Right atrium auricular region (tissue), 2 donors: ENCODE results near the gene DENR. TPM values are rescaled to one million over a fixed set of nuclear protein-coding genes. Genes with fewer than 3 reads are reported as not detected.

ENCODE experiments used
- DNase-seq: peaks from one replicate; pipeline ENCODE4 v3.0.0-alpha.2; 2019; ENCODE audit warnings: low spot score
- H3K27ac ChIP-seq, 2 donors: fragments of 200-600 bp; sonication (generic); 1 replicate in 1 of 2; 2 replicates in 1 of 2; pipeline ENCODE4 v1.5.1; 2016 to 2019
- H3K27me3 ChIP-seq, 2 donors: fragments of 200-600 bp; sonication (generic); one replicate each; pipeline versions ENCODE4 v1.5.1 to v1.6.0; 2017 to 2019
- H3K36me3 ChIP-seq: fragments of 200-600 bp; sonication (generic); one replicate; pipeline ENCODE4 v1.5.1; 2016
- H3K4me1 ChIP-seq, 2 donors: fragments of 200-600 bp; sonication (generic); one replicate each; pipeline versions ENCODE4 v1.5.1 to v1.6.0; 2017 to 2019
- H3K4me3 ChIP-seq, 2 donors: fragments of 200-600 bp; sonication (generic); 1 replicate in 1 of 2; 2 replicates in 1 of 2; pipeline ENCODE4 v1.5.1; 2017 to 2019; ENCODE audit warnings: mild to moderate bottlenecking in 1 of 2, moderate library complexity in 1 of 2
- H3K9me3 ChIP-seq, 2 donors: fragments of 200-600 bp; sonication (generic); one replicate each; pipeline ENCODE4 v1.5.1; 2019
- CTCF ChIP-seq, 2 donors: fragments of 200-600 bp; sonication (generic); IDR thresholded peaks; one replicate each; pipeline ENCODE4 v1.5.1; 2019; ENCODE audit warnings: antibody characterized with exemption in 2 of 2
- total RNA-seq, 2 donors: library from RNA; depleted of rRNA; stranded (reverse); fragments of >200 nt; gene quantifications; one replicate each; pipeline ENCODE4 v1.1.0, GENCODE V29; 2016

The DENR gene
- total RNA-seq, 2 donors from 2014 or later, result 14.7 to 16.1 TPM

- H3K27ac ChIP-seq, result no peak overlapping the region
- no peaks in the 10 kb centered on the region for H3K4me1 ChIP-seq
- TF ChIP-seq CTCF (IDR thresholded peaks at IDR 0.05), result no peak
- H3K36me3 ChIP-seq, result no peaks in the 10 kb centered on the region
- H3K27me3 ChIP-seq, result no peaks in the 10 kb centered on the region
- no peaks in the 10 kb centered on the region for H3K9me3 ChIP-seq
- no peak overlapping the region for H3K4me3 ChIP-seq
- DNase-seq, result no peak
Measured at GRCh38 chr12:122807651-122808050, 55.0 kb downstream of the DENR start.

- H3K27me3 ChIP-seq, result no peaks in the 10 kb centered on the region
- no peak overlapping the region for H3K27ac ChIP-seq
- no peak for TF ChIP-seq CTCF (IDR thresholded peaks at IDR 0.05)
- H3K4me3 ChIP-seq, result no peak overlapping the region
- no peaks in the 10 kb centered on the region for H3K9me3 ChIP-seq
- no peaks in the 10 kb centered on the region for H3K36me3 ChIP-seq
- no peak for DNase-seq
- H3K4me1 ChIP-seq, result no peaks in the 10 kb centered on the region
Measured at GRCh38 chr12:122811777-122812176, 59.2 kb downstream of the DENR start.

- H3K9me3 ChIP-seq, result no peaks in the 10 kb centered on the region
- no peaks in the 10 kb centered on the region for H3K27me3 ChIP-seq
- TF ChIP-seq CTCF (IDR thresholded peaks at IDR 0.05), result no peak
- no peak overlapping the region for H3K27ac ChIP-seq
- no peaks in the 10 kb centered on the region for H3K4me1 ChIP-seq
- H3K4me3 ChIP-seq, result no peak overlapping the region
- DNase-seq, result no peak
- H3K36me3 ChIP-seq, result no peaks in the 10 kb centered on the region
Measured at GRCh38 chr12:122813310-122813713, 60.7 kb downstream of the DENR start.

- no peaks in the 10 kb centered on the region for H3K4me1 ChIP-seq
- H3K27ac ChIP-seq, result no peak overlapping the region
- TF ChIP-seq CTCF (IDR thresholded peaks at IDR 0.05), result no peak
- no peaks in the 10 kb centered on the region for H3K9me3 ChIP-seq
- no peaks in the 10 kb centered on the region for H3K27me3 ChIP-seq
- H3K36me3 ChIP-seq, result no peaks in the 10 kb centered on the region
- no peak for DNase-seq
- H3K4me3 ChIP-seq, result no peak overlapping the region
Measured at GRCh38 chr12:122819209-122819785, 66.7 kb downstream of the DENR start.

GRCh38 chr12:122820138-122820537 lies 67.5 kb downstream of the DENR start:
- H3K4me1 ChIP-seq, result no peaks in the 10 kb centered on the region
- no peaks in the 10 kb centered on the region for H3K27me3 ChIP-seq
- H3K36me3 ChIP-seq, result no peaks in the 10 kb centered on the region
- H3K9me3 ChIP-seq, result no peaks in the 10 kb centered on the region
- no peak for TF ChIP-seq CTCF (IDR thresholded peaks at IDR 0.05)
- no peak overlapping the region for H3K27ac ChIP-seq
- H3K4me3 ChIP-seq, result no peak overlapping the region
- no peak for DNase-seq

Other genes with a start within 250 kb of the DENR start
- 10 to 100 TPM; 35.6 to 36.6 TPM for gene RSRC2, start 225.9 kb upstream of the DENR start, total RNA-seq
- gene KNTC1, start 225.6 kb upstream of the DENR start, total RNA-seq, result 1 to 10 TPM; 2.2 to 3.0 TPM
- gene HCAR2, start 49.5 kb upstream of the DENR start, total RNA-seq, result under 1 TPM in 1 of 2 donors, not detected in 1; 0.79 TPM
- gene HCAR3, start 36.0 kb upstream of the DENR start, total RNA-seq, result not detected
- under 1 TPM in 1 of 2 donors, not detected in 1; 0.12 TPM for gene HCAR1, start 22.0 kb upstream of the DENR start, total RNA-seq
- under 1 TPM; 0.48 to 0.67 TPM for gene CCDC62, start 21.7 kb downstream of the DENR start, total RNA-seq
- gene HIP1R, start 82.6 kb downstream of the DENR start, total RNA-seq, result 10 to 100 TPM; 32.4 to 43.8 TPM
- gene VPS37B, start 143.3 kb downstream of the DENR start, total RNA-seq, result 10 to 100 TPM; 28.5 to 41.1 TPM
- gene ABCB9, start 213.6 kb downstream of the DENR start, total RNA-seq, result 1 to 10 TPM; 4.9 to 5.7 TPM
- gene OGFOD2, start 222.4 kb downstream of the DENR start, total RNA-seq, result 1 to 10 TPM; 4.9 to 6.8 TPM
- 100 to 1,000 TPM; 157 to 284 TPM for gene ARL6IP4, start 227.9 kb downstream of the DENR start, total RNA-seq